H1 (cell line): ENCODE results near the gene MUC2. TPM values are rescaled to one million over a fixed set of nuclear protein-coding genes. Genes with fewer than 3 reads are reported as not detected.

ENCODE experiments used
- CTCF ChIA-PET: fragments of 300-600 bp; sonication (Branson Sonifier 250); formaldehyde crosslinking; loops from one replicate; lab custom pipeline; 2021; ENCODE audit not compliant: partially characterized antibody; lab: Charles Lee
- POLR2A ChIA-PET: fragments of 300-600 bp; sonication (Branson Sonifier 250); formaldehyde crosslinking; loops from one replicate; lab custom pipeline; 2021; ENCODE audit warnings: inconsistent platforms; ENCODE audit not compliant: partially characterized antibody; lab: Charles Lee
- DNase-seq, 2 experiments: peaks; one replicate each; pipeline versions ENCODE4 v3.0.0 to v3.0.0-alpha.2; 2010 to 2022; ENCODE audit warnings: low spot score in 2 of 2, low read depth in 1 of 2, mixed read lengths in 1 of 2
- FAIRE-seq: peaks from 2 replicates; lab custom pipeline; 2011; peaks lifted over from hg19 to GRCh38; lab: Jason Lieb, UNC
- H2AFZ ChIP-seq: 2 replicates; pipeline ENCODE4 v1.8.1; 2012; ENCODE audit warnings: low read length, inconsistent platforms
- H2AK5ac ChIP-seq: 2 replicates; pipeline ENCODE4 v1.6.1; 2013; ENCODE audit warnings: low read depth, low read length
- H2BK120ac ChIP-seq: replicated peaks from 2 replicates; pipeline ENCODE3; 2013; ENCODE audit warnings: low read depth, low read length, inconsistent platforms
- H2BK12ac ChIP-seq: 2 replicates; pipeline ENCODE4 v1.6.1; 2013; ENCODE audit warnings: low read depth, low read length
- H2BK15ac ChIP-seq: 2 replicates; pipeline ENCODE4 v1.6.1; 2013; ENCODE audit warnings: low read length
- H2BK20ac ChIP-seq: 2 replicates; pipeline ENCODE4 v1.6.1; 2013; ENCODE audit warnings: low read length
- H2BK5ac ChIP-seq: 2 replicates; pipeline ENCODE4 v1.6.1; 2013; ENCODE audit warnings: low read depth, low read length
- H3K14ac ChIP-seq: 2 replicates; pipeline ENCODE4 v1.6.1; 2013; ENCODE audit warnings: inconsistent platforms; ENCODE audit not compliant: insufficient read length
- H3K18ac ChIP-seq: 2 replicates; pipeline ENCODE4 v1.6.1; 2013; ENCODE audit warnings: low read length; ENCODE audit errors: extremely low read depth
- H3K23ac ChIP-seq: 2 replicates; pipeline ENCODE4 v1.6.1; 2013; ENCODE audit warnings: inconsistent platforms; ENCODE audit not compliant: insufficient read length
- H3K23me2 ChIP-seq: 2 replicates; pipeline ENCODE4 v1.6.1; 2013; ENCODE audit warnings: low read depth, low read length
- H3K27ac ChIP-seq: 2 replicates; pipeline ENCODE4 v1.6.1; 2011; ENCODE audit warnings: low read depth, low read length, inconsistent platforms
- H3K27me3 ChIP-seq, 4 experiments: replicated peaks in 1 of 4; 1 replicate in 1 of 4; 2 replicates in 3 of 4; pipeline versions ENCODE4 v1.6.1 to v1.8.1; 2011 to 2013; ENCODE audit warnings: low read length in 3 of 4, mild to moderate bottlenecking in 3 of 4, inconsistent platforms in 2 of 4, mixed read lengths in 2 of 4, moderate library complexity in 1 of 4; ENCODE audit not compliant: control insufficient read depth in 3 of 4, insufficient read depth in 3 of 4; ENCODE audit errors: extremely low read depth in 1 of 4
- H3K36me3 ChIP-seq, 4 experiments: 2 replicates each; pipeline versions ENCODE4 v1.6.1 to v1.8.1; 2011 to 2013; ENCODE audit warnings: mild to moderate bottlenecking in 4 of 4, low read length in 3 of 4, moderate library complexity in 2 of 4, control low read depth in 1 of 4, inconsistent platforms in 1 of 4; ENCODE audit not compliant: insufficient read depth in 4 of 4, control insufficient read depth in 2 of 4
- H3K4ac ChIP-seq: replicated peaks from 2 replicates; pipeline ENCODE3; 2013; ENCODE audit warnings: low read length, low read depth, mixed read lengths, inconsistent platforms; ENCODE audit not compliant: insufficient read length
- H3K4me1 ChIP-seq, 4 experiments: replicated peaks in 1 of 4; 1 replicate in 1 of 4; 2 replicates in 3 of 4; pipeline versions ENCODE4 v1.6.1 to v1.8.1; 2011 to 2013; ENCODE audit warnings: low read length in 3 of 4, inconsistent platforms in 2 of 4, mixed read lengths in 1 of 4; ENCODE audit not compliant: insufficient read depth in 4 of 4, control insufficient read depth in 3 of 4
- H3K4me2 ChIP-seq, 2 experiments: 2 replicates each; pipeline versions ENCODE4 v1.6.1 to v1.8.1; 2011 to 2013; ENCODE audit warnings: low read depth in 2 of 2, low read length in 2 of 2, control low read depth in 1 of 2, inconsistent platforms in 1 of 2, mild to moderate bottlenecking in 1 of 2; ENCODE audit not compliant: insufficient read depth in 1 of 2
- H3K4me3 ChIP-seq, 4 experiments: fragments of 200-600, 300-600 bp in 1 of 4; sonication (generic), shearing (Covaris generic), sonication (Bioruptor Twin) in 1 of 4; 2 replicates each; pipeline versions ENCODE4 v1.5.1 to v1.8.1; 2011 to 2016; ENCODE audit warnings: low read length in 4 of 4, low read depth in 3 of 4, control low read depth in 2 of 4, inconsistent platforms in 2 of 4, mild to moderate bottlenecking in 2 of 4, mixed read lengths in 1 of 4, moderate library complexity in 1 of 4; ENCODE audit not compliant: insufficient read depth in 2 of 4; ENCODE audit errors: extremely low read depth in 1 of 4
- H3K56ac ChIP-seq: replicated peaks from 2 replicates; pipeline ENCODE3; 2013; ENCODE audit warnings: low read depth, mild to moderate bottlenecking, mixed read lengths, low read length, inconsistent platforms; ENCODE audit not compliant: insufficient read length
- H3K79me1 ChIP-seq: 2 replicates; pipeline ENCODE4 v1.6.1; 2013; ENCODE audit warnings: low read depth, low read length, control low read depth
- H3K79me2 ChIP-seq, 2 experiments: 2 replicates each; pipeline versions ENCODE4 v1.6.1 to v1.8.1; 2012 to 2013; ENCODE audit warnings: low read length in 2 of 2, mild to moderate bottlenecking in 2 of 2, inconsistent platforms in 1 of 2; ENCODE audit not compliant: insufficient read depth in 2 of 2, control insufficient read depth in 1 of 2
- H3K9ac ChIP-seq, 4 experiments: replicated peaks in 1 of 4; 1 replicate in 1 of 4; 2 replicates in 3 of 4; pipeline versions ENCODE4 v1.6.1 to v1.8.1; 2011 to 2013; ENCODE audit warnings: low read depth in 3 of 4, low read length in 3 of 4, control low read depth in 2 of 4, mild to moderate bottlenecking in 2 of 4, moderate library complexity in 2 of 4, inconsistent platforms in 1 of 4; ENCODE audit errors: extremely low read depth in 1 of 4
- H3K9me3 ChIP-seq, 2 experiments: 2 replicates each; pipeline versions ENCODE4 v1.6.1 to v1.8.1; 2012 to 2013; ENCODE audit warnings: mild to moderate bottlenecking in 2 of 2, moderate library complexity in 2 of 2, control low read depth in 1 of 2, inconsistent platforms in 1 of 2, low read depth in 1 of 2, low read length in 1 of 2, mixed read lengths in 1 of 2; ENCODE audit not compliant: insufficient read depth in 2 of 2
- H4K20me1 ChIP-seq, 2 experiments: replicated peaks in 1 of 2; 2 replicates each; pipeline versions ENCODE3 to v1.8.1; 2011 to 2013; ENCODE audit warnings: inconsistent platforms in 2 of 2, low read length in 2 of 2, mild to moderate bottlenecking in 1 of 2; ENCODE audit not compliant: insufficient read depth in 2 of 2, control insufficient read depth in 1 of 2
- H4K5ac ChIP-seq: 2 replicates; pipeline ENCODE4 v1.6.1; 2013; ENCODE audit warnings: low read length, low read depth, mixed read lengths, inconsistent platforms; ENCODE audit not compliant: insufficient read length
- H4K8ac ChIP-seq: 2 replicates; pipeline ENCODE4 v1.8.0; 2013; ENCODE audit warnings: mild to moderate bottlenecking, moderate library complexity, low read length, inconsistent platforms; ENCODE audit not compliant: insufficient read depth; ENCODE audit errors: extremely low read depth
- H4K91ac ChIP-seq: replicated peaks from 2 replicates; pipeline ENCODE3; 2013; ENCODE audit warnings: low read length, mixed read lengths, inconsistent platforms; ENCODE audit not compliant: insufficient read length
- CBX5 ChIP-seq: fragments of 300-800, 300-1000 bp; sonication (generic); IDR thresholded peaks from 2 replicates; pipeline ENCODE4 v1.7.1; 2016; ENCODE audit warnings: antibody characterized with exemption, low read length, low read depth
- CHD2 ChIP-seq: IDR thresholded peaks from 2 replicates; pipeline ENCODE4 v1.6.1; 2012; ENCODE audit warnings: low read length, improper control_type of control experiment
- CREB1 ChIP-seq: IDR thresholded peaks from 2 replicates; pipeline ENCODE4 v1.6.1; 2012; ENCODE audit warnings: inconsistent platforms
- GTF2F1 ChIP-seq: IDR thresholded peaks from 2 replicates; pipeline ENCODE4 v1.6.1; 2012; ENCODE audit warnings: low read depth, low read length, improper control_type of control experiment, borderline replicate concordance
- NANOG ChIP-seq: IDR thresholded peaks from 2 replicates; pipeline ENCODE4 v1.6.1; 2011; ENCODE audit warnings: low read length, low read depth, mild to moderate bottlenecking, inconsistent platforms; ENCODE audit not compliant: insufficient read depth, poor library complexity, severe bottlenecking
- PHF8 ChIP-seq: fragments of 200-600 bp; sonication (generic); conservative IDR thresholded peaks from 2 replicates; pipeline ENCODE4 v1.7.1; 2012; ENCODE audit warnings: low read depth, mild to moderate bottlenecking, inconsistent platforms, low read length, moderate library complexity
- POLR2A ChIP-seq, 2 experiments: IDR thresholded peaks; 1 replicate in 1 of 2; 2 replicates in 1 of 2; pipeline ENCODE4 v1.6.1; 2011; ENCODE audit warnings: low read depth in 2 of 2, low read length in 2 of 2, mild to moderate bottlenecking in 2 of 2; ENCODE audit errors: control extremely low read depth in 1 of 2
- POLR2AphosphoS5 ChIP-seq: IDR thresholded peaks from 2 replicates; pipeline ENCODE4 v1.6.1; 2011; ENCODE audit warnings: low read depth, low read length
- RXRA ChIP-seq: IDR thresholded peaks from 2 replicates; pipeline ENCODE4 v1.6.1; 2011; ENCODE audit warnings: low read depth, mild to moderate bottlenecking, low read length, moderate library complexity; ENCODE audit not compliant: insufficient read depth
- SP4 ChIP-seq: IDR thresholded peaks from 2 replicates; pipeline ENCODE4 v1.6.1; 2012; ENCODE audit warnings: low read length, inconsistent platforms
- TEAD4 ChIP-seq: IDR thresholded peaks from 2 replicates; pipeline ENCODE4 v1.6.1; 2012; ENCODE audit warnings: low read depth, low read length, inconsistent platforms, mixed read lengths
- WGBS, 2 experiments: shearing (Covaris generic) in 1 of 2; methylation state at CpG; one replicate each; pipeline versions ENCODE4 v1.1.6 to v1.1.7; 2013 to 2015; ENCODE audit warnings: low lambda C conversion rate in 2 of 2, mixed read lengths in 2 of 2, inconsistent platforms in 1 of 2, low coverage in 1 of 2, missing lambda C conversion rate in 1 of 2; ENCODE audit not compliant: insufficient replicate concordance in 2 of 2, insufficient coverage in 1 of 2, insufficient read length in 1 of 2; ENCODE audit errors: extremely low coverage in 1 of 2, missing lambda C conversion rate in 1 of 2; 5-methylcytosine and 5-hydroxymethylcytosine counted together
- polyA plus RNA-seq, 7 experiments: library from polyadenylated mRNA; depleted of rRNA in 3 of 7; stranded (reverse) in 5 of 7; unstranded in 2 of 7; fragments of >200 nt in 5 of 7; fragments of 200-250 nt in 2 of 7; gene quantifications; 1 replicate in 5 of 7; 2 replicates in 1 of 7; 4 replicates in 1 of 7; pipeline versions ENCODE4 v1.2.1 to v1.2.3, GENCODE V29; 2011 to 2013; ENCODE audit warnings: missing spikeins in 2 of 7, mixed read lengths in 2 of 7
- total RNA-seq: library from RNA; stranded (reverse); fragmentation: NEBNext Ultra II Directional; extraction: Animal tissue kit (Norgen Biotek cat#: 25700); gene quantifications from 2 replicates; pipeline ENCODE4 v1.2.1, GENCODE V29; 2021
- TF ChIP-seq, protein P1 (sequence below): IDR thresholded peaks from 2 replicates; pipeline ENCODE4 v1.6.1; 2012; ENCODE audit warnings: inconsistent platforms
- TF ChIP-seq, protein P2 (sequence below): IDR thresholded peaks from 2 replicates; pipeline ENCODE4 v1.6.1; 2011; ENCODE audit warnings: low read length, improper control_type of control experiment

Gene MUC2
- total and polyA plus RNA-seq, 2 of the 8 experiments (the other 6 are each of a cell fraction or from before 2014, with no cell fraction given): not detected

DNA sequence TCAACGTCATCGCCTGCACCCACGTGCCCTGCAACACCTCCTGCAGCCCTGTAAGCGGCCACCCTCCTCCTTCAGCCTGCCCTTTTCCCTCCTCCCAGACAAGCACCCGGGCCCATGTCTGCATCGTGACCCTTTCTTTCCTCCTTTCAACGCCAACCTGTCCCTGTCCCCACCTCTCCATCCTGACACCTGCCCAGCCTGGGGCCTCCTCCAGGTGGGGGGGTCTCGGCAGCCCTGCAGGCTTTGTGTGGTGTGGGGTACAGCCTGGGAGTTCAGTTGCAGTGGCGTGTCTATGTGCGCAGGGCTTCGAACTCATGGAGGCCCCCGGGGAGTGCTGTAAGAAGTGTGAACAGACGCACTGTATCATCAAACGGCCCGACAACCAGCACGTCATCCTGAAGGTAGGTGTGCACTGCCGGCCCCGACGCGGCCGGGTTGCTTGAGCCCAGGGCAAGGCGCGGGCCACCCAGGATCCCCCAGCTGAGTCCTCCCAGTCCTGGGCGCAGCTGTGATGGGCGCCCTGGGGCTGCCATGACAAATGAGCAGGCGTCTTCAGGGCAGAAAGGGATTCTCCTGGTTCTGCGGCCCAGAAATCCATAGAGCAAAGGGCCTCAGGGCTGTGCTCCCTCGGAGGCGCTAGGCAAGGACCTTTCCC is 33.7 kb downstream of the MUC2 start:
- H3K23me2 ChIP-seq: peaks cover 7% of the 10 kb centered on the region; the same call in 1 of the 2 replicates
- no peak overlapping the region for H2AFZ ChIP-seq
- no peak overlapping the region for H3K4me2 ChIP-seq
- WGBS, 2 experiments: 89% methylated on average over 29 of the region's 29 CpGs; no CpG with 5 or more reads in 1 of the 2 experiments
- H2AK5ac ChIP-seq: no peak overlapping the region
- no peak overlapping the region for H4K5ac ChIP-seq
- H4K20me1 ChIP-seq: peaks cover 0 to 3% of the 10 kb centered on the region in 2 experiments
- H3K36me3 ChIP-seq: no peaks in the 10 kb centered on the region
- H3K4ac ChIP-seq: no peak overlapping the region
- H3K27ac ChIP-seq: no peak overlapping the region
- DNase-seq: no peak
- H4K8ac ChIP-seq: no peak overlapping the region
- H3K27me3 ChIP-seq: no peaks in the 10 kb centered on the region; a peak in 1 of 7 replicates
- H3K79me1 ChIP-seq: no peaks in the 10 kb centered on the region
- H3K4me3 ChIP-seq: no peak overlapping the region
- H3K56ac ChIP-seq: no peak overlapping the region
- H3K14ac ChIP-seq: no peak overlapping the region
- H3K79me2 ChIP-seq: no peaks in the 10 kb centered on the region
- H2BK12ac ChIP-seq: no peak overlapping the region
- no peak overlapping the region for H3K9ac ChIP-seq
- no peak overlapping the region for H2BK15ac ChIP-seq
- FAIRE-seq: no peak
- H2BK120ac ChIP-seq: no peak overlapping the region
- POLR2A ChIA-PET: no interaction called here
- H3K4me1 ChIP-seq: no peaks in the 10 kb centered on the region; a peak in 1 of 7 replicates
- CTCF ChIA-PET: interaction anchor here (1.6 kb wide), 1 partner anchor 522 kb away, joined by 4 read pairs; no protein-coding TSS in a partner anchor
- no peak overlapping the region for H2BK20ac ChIP-seq
- H2BK5ac ChIP-seq: no peak overlapping the region
- H3K18ac ChIP-seq: no peak overlapping the region
- H3K23ac ChIP-seq: no peak overlapping the region
- H3K9me3 ChIP-seq: peaks cover 5 to 76% of the 10 kb centered on the region in 2 experiments; a peak in 2 of 4 replicates
- H4K91ac ChIP-seq: no peak overlapping the region
- TF ChIP-seq SP4 (no peak), CREB1 (no peak), CHD2 (no peak), RXRA (no peak), PHF8 (no peak), NANOG (no peak), POLR2AphosphoS5 (no peak), CBX5 (no peak), POLR2A (IDR thresholded peaks at IDR 0.05; ENCODE audit: control extremely low read depth in 1 of 2, low read depth in 2 of 2, low read length in 2 of 2) (no peak), TEAD4 (no peak), GTF2F1 (no peak)
- TF ChIP-seq, protein P1, sequence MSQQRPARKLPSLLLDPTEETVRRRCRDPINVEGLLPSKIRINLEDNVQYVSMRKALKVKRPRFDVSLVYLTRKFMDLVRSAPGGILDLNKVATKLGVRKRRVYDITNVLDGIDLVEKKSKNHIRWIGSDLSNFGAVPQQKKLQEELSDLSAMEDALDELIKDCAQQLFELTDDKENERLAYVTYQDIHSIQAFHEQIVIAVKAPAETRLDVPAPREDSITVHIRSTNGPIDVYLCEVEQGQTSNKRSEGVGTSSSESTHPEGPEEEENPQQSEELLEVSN: no peak
- TF ChIP-seq, protein P2, sequence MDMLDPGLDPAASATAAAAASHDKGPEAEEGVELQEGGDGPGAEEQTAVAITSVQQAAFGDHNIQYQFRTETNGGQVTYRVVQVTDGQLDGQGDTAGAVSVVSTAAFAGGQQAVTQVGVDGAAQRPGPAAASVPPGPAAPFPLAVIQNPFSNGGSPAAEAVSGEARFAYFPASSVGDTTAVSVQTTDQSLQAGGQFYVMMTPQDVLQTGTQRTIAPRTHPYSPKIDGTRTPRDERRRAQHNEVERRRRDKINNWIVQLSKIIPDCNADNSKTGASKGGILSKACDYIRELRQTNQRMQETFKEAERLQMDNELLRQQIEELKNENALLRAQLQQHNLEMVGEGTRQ: no peak
